ENCODE results near the gene SERPINB10.

The SERPINB10 gene

GRCh38 chr18:63899206-63899605 is 8.6 kb upstream of the SERPINB10 start:
- no peak overlapping the region for H3K4me3 ChIP-seq (ENCODE audit: low read depth, low read length)
- DNase-seq (ENCODE audit: low read depth): no peak
- TF ChIP-seq CTCF (IDR thresholded peaks at IDR 0.05; ENCODE audit: insufficient read depth, low read depth, low read length, missing control alignments): no peak

GRCh38 chr18:63903851-63904570 is 3.7 kb upstream of the SERPINB10 start:
- DNase-seq (ENCODE audit: low read depth): no peak
- H3K4me3 ChIP-seq (ENCODE audit: low read depth, low read length): no peak overlapping the region
- no peak for TF ChIP-seq CTCF (IDR thresholded peaks at IDR 0.05; ENCODE audit: insufficient read depth, low read depth, low read length, missing control alignments)

GRCh38 chr18:63904694-63905093 is 3.1 kb upstream of the SERPINB10 start:
- no peak for TF ChIP-seq CTCF (IDR thresholded peaks at IDR 0.05; ENCODE audit: insufficient read depth, low read depth, low read length, missing control alignments)
- DNase-seq (ENCODE audit: low read depth): no peak
- no peak overlapping the region for H3K4me3 ChIP-seq (ENCODE audit: low read depth, low read length)

GRCh38 chr18:63905361-63905760 is 2.4 kb upstream of the SERPINB10 start:
- no peak for TF ChIP-seq CTCF (IDR thresholded peaks at IDR 0.05; ENCODE audit: insufficient read depth, low read depth, low read length, missing control alignments)
- peak; percentile 18 for DNase-seq (ENCODE audit: low read depth)
- no peak overlapping the region for H3K4me3 ChIP-seq (ENCODE audit: low read depth, low read length)

GRCh38 chr18:63906056-63906455 is 1.7 kb upstream of the SERPINB10 start:
- DNase-seq (ENCODE audit: low read depth): no peak
- no peak for TF ChIP-seq CTCF (IDR thresholded peaks at IDR 0.05; ENCODE audit: insufficient read depth, low read depth, low read length, missing control alignments)
- no peak overlapping the region for H3K4me3 ChIP-seq (ENCODE audit: low read depth, low read length)

- peak overlapping the region; percentile 38 for H3K4me3 ChIP-seq (ENCODE audit: low read depth, low read length)
- DNase-seq (ENCODE audit: low read depth): peak; percentile 61
- TF ChIP-seq CTCF (IDR thresholded peaks at IDR 0.05; ENCODE audit: insufficient read depth, low read depth, low read length, missing control alignments): no peak
Measured at GRCh38 chr18:63908858-63909257, 1.1 kb downstream of the SERPINB10 start.

- DNase-seq (ENCODE audit: low read depth): peak; percentile 49
- no peak for TF ChIP-seq CTCF (IDR thresholded peaks at IDR 0.05; ENCODE audit: insufficient read depth, low read depth, low read length, missing control alignments)
Measured at GRCh38 chr18:63909870-63910269, 2.1 kb downstream of the SERPINB10 start.

More at GRCh38 chr18:63909870-63910269, 2.1 kb downstream of the SERPINB10 start:
- peak overlapping the region; percentile 38; the same call in 1 of the 2 replicates for H3K4me3 ChIP-seq (ENCODE audit: low read depth, low read length)

All from GM12865 (cell line).